PC-3 (cell line): Measurements from ENCODE around the gene AHCYL2. TPM values are rescaled to one million over a fixed set of nuclear protein-coding genes. Genes with fewer than 3 reads are reported as not detected.

Experiments used
- ATAC-seq: fragments of 200-7000 bp; cut with Tn5 transposase; 2 replicates; pipeline ENCODE4 v1.9.1; 2020; ENCODE audit warnings: mild to moderate bottlenecking, moderate library complexity
- BruUV-seq: library from RNA; stranded (reverse); fragments of 400-500 nt; replicated peaks from 2 replicates; lab custom pipeline; 2021; lab: Mats Ljungman, UMichigan
- CTCF ChIA-PET: fragments of 300-600 bp; sonication (Branson Sonifier 250); formaldehyde crosslinking; loops from one replicate; lab custom pipeline; 2022; ENCODE audit warnings: antibody characterized with exemption; lab: Charles Lee
- POLR2A ChIA-PET: fragments of 300-600 bp; sonication (Branson Sonifier 250); formaldehyde crosslinking; loops from one replicate; lab custom pipeline; 2022; ENCODE audit warnings: antibody characterized with exemption; ENCODE audit not compliant: unreplicated experiment; lab: Charles Lee
- DNase-seq: peaks from one replicate; pipeline ENCODE4 v3.0.0-alpha.2; 2015
- H2AFZ ChIP-seq: fragments of 300-600 bp; sonication (generic); 2 replicates; pipeline ENCODE4 v1.6.0; 2016; ENCODE audit warnings: antibody characterized with exemption, low read length
- H3F3A ChIP-seq: fragments of 300-600 bp; sonication (generic); one replicate; pipeline ENCODE4 v1.6.0; 2017; ENCODE audit warnings: antibody characterized with exemption, low read length, control low read depth, mild to moderate bottlenecking; ENCODE audit not compliant: unreplicated experiment
- H3K27ac ChIP-seq: fragments of 300-600 bp; sonication (generic); 2 replicates; pipeline ENCODE4 v1.5.1; 2016; ENCODE audit warnings: mild to moderate bottlenecking, low read length
- H3K27me3 ChIP-seq: fragments of 300-600 bp; sonication (generic); 2 replicates; pipeline ENCODE4 v1.6.1; 2016; ENCODE audit warnings: low read length, mixed read lengths
- H3K36me3 ChIP-seq: fragments of 300-600 bp; sonication (generic); 2 replicates; pipeline ENCODE4 v1.6.1; 2016; ENCODE audit warnings: low read depth, mixed run types, low read length, mixed read lengths
- H3K4me1 ChIP-seq: fragments of 300-600 bp; sonication (generic); 2 replicates; pipeline ENCODE4 v1.5.1; 2016; ENCODE audit warnings: low read length; ENCODE audit not compliant: insufficient read depth
- H3K4me2 ChIP-seq: fragments of 300-600 bp; sonication (generic); 2 replicates; pipeline ENCODE4 v1.6.0; 2016; ENCODE audit warnings: low read length
- H3K4me3 ChIP-seq: fragments of 300-600 bp; sonication (generic); 2 replicates; pipeline ENCODE4 v1.5.1; 2016; ENCODE audit warnings: mild to moderate bottlenecking, low read length, mixed read lengths
- H3K79me2 ChIP-seq: fragments of 300-600 bp; sonication (generic); 2 replicates; pipeline ENCODE4 v1.6.1; 2017; ENCODE audit warnings: low read length, mixed read lengths
- H3K9ac ChIP-seq: fragments of 300-600 bp; sonication (generic); 2 replicates; pipeline ENCODE4 v1.6.0; 2016; ENCODE audit warnings: mild to moderate bottlenecking, low read length
- H3K9me2 ChIP-seq: fragments of 300-600 bp; sonication (generic); replicated peaks from 2 replicates; pipeline ENCODE4 v1.6.1; 2016; ENCODE audit warnings: mixed run types, low read length, mixed read lengths
- H3K9me3 ChIP-seq: fragments of 300-600 bp; sonication (generic); 2 replicates; pipeline ENCODE4 v1.6.1; 2016; ENCODE audit warnings: low read length, mixed read lengths
- H4K20me1 ChIP-seq: fragments of 300-600 bp; sonication (generic); 2 replicates; pipeline ENCODE4 v1.6.1; 2016; ENCODE audit warnings: low read length, mixed read lengths
- EZH2 ChIP-seq: fragments of 300-600 bp; sonication (generic); IDR thresholded peaks from one replicate; pipeline ENCODE4 v1.6.1; 2017; ENCODE audit warnings: antibody characterized with exemption, mild to moderate bottlenecking, low read length; ENCODE audit not compliant: unreplicated experiment
- EZH2phosphoT487 ChIP-seq: fragments of 300-600 bp; sonication (generic); IDR thresholded peaks from 2 replicates; pipeline ENCODE4 v1.6.1; 2018; ENCODE audit warnings: mild to moderate bottlenecking, antibody characterized with exemption, low read length, borderline replicate concordance
- intact Hi-C: fragments of 100-400 bp; cut with micrococcal nuclease; formaldehyde crosslinking; loops from 2 replicates; pipeline ENCODE4 v1.9.0; 2023
- total RNA-seq: library from RNA; depleted of rRNA; stranded (reverse); fragments of >200 nt; gene quantifications from 2 replicates; pipeline ENCODE4 v1.2.3, GENCODE V29; 2014
- TF ChIP-seq, protein P1 (sequence below): fragments of 300-600 bp; sonication (generic); conservative IDR thresholded peaks from 2 replicates; pipeline ENCODE4 v1.5.1; 2017; ENCODE audit warnings: antibody characterized with exemption, low read depth, mild to moderate bottlenecking, low read length

Gene AHCYL2
- total RNA-seq, 1 experiment from 2014 or later, result 9.2 TPM

DNA sequence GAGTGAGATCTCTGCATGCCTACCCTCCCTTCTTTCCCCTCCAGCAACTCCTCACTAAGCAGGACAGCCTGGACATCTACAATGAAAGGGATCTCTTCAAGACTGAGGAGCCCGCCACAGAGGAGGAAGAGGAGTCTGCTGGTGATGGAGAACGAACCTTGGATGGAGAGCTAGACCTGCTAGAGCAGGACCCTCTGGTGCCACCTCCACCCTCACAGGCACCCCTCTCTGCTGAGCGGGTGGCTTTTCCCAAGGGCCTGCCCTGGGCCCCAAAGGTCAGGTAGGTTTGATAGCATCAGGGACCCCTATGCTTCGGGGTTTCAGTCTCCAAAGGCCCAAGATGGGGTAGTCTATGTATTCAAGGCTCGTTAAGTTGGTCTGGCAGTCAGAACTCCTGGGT, 233.3 kb downstream of the AHCYL2 start:
- POLR2A ChIA-PET, result no interaction called here
- H3K9me3 ChIP-seq, result no peaks in the 10 kb centered on the region
- H4K20me1 ChIP-seq, result no peaks in the 10 kb centered on the region
- CTCF ChIA-PET, result no interaction called here
- peaks cover 42% of the 10 kb centered on the region for H3K36me3 ChIP-seq
- intact Hi-C loops, result no loop called here
- no peaks in the 10 kb centered on the region for H3K9me2 ChIP-seq
- DNase-seq (no peak), ATAC-seq (no peak)
- H3K4me1 ChIP-seq, result peaks cover 19% of the 10 kb centered on the region
- no peak overlapping the region for H3K4me3 ChIP-seq
- no peaks in the 10 kb centered on the region for H3K79me2 ChIP-seq
- TF ChIP-seq EZH2phosphoT487, result no peak
- TF ChIP-seq EZH2, result no peak
- TF ChIP-seq, protein P1, sequence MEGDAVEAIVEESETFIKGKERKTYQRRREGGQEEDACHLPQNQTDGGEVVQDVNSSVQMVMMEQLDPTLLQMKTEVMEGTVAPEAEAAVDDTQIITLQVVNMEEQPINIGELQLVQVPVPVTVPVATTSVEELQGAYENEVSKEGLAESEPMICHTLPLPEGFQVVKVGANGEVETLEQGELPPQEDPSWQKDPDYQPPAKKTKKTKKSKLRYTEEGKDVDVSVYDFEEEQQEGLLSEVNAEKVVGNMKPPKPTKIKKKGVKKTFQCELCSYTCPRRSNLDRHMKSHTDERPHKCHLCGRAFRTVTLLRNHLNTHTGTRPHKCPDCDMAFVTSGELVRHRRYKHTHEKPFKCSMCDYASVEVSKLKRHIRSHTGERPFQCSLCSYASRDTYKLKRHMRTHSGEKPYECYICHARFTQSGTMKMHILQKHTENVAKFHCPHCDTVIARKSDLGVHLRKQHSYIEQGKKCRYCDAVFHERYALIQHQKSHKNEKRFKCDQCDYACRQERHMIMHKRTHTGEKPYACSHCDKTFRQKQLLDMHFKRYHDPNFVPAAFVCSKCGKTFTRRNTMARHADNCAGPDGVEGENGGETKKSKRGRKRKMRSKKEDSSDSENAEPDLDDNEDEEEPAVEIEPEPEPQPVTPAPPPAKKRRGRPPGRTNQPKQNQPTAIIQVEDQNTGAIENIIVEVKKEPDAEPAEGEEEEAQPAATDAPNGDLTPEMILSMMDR, result no peak
- no peak overlapping the region for H3K4me2 ChIP-seq
- H2AFZ ChIP-seq, result no peak overlapping the region
- no peaks in the 10 kb centered on the region for H3K27me3 ChIP-seq
- no peak overlapping the region for H3K27ac ChIP-seq
- no peak overlapping the region for H3K9ac ChIP-seq
- BruUV-seq, result no TSS peak
- H3F3A ChIP-seq, result no peaks in the 10 kb centered on the region

DNA sequence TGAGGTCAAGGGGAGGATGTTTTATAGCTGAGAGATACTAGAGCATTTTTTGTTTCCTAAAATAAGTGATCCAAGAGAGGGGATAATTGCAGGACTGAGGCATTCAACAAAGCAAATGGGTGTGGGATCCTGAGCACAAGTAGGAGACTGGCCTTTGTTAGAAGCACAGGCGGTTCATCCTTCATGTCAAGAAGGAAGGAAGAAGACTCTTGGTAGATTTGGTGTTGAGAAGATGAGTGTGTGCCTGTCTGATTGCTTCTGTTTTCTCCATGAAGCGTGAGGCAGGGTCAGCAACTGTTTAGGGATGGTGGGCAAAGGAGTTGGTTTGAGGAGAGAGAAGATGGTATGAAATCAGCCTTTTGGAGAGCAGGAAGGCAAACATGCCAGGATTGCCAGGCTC, 237.0 kb downstream of the AHCYL2 start:
- H3K4me2 ChIP-seq, result no peak overlapping the region
- H4K20me1 ChIP-seq, result no peaks in the 10 kb centered on the region
- H3K27ac ChIP-seq, result no peak overlapping the region
- H3K4me1 ChIP-seq, result no peaks in the 10 kb centered on the region
- H3K9me2 ChIP-seq, result no peaks in the 10 kb centered on the region
- no peak for DNase-seq
- intact Hi-C loops, result no loop called here
- H3K9me3 ChIP-seq, result no peaks in the 10 kb centered on the region
- H3K79me2 ChIP-seq, result no peaks in the 10 kb centered on the region
- H3K36me3 ChIP-seq, result peaks cover 30% of the 10 kb centered on the region
- CTCF ChIA-PET, result no interaction called here
- no peak overlapping the region for H3K4me3 ChIP-seq
- H2AFZ ChIP-seq, result no peak overlapping the region
- POLR2A ChIA-PET, result interaction anchor here (0.7 kb wide), 1 partner anchor 673 kb away, joined by 3 read pairs; no protein-coding TSS in a partner anchor
- no peaks in the 10 kb centered on the region for H3K27me3 ChIP-seq
- no TSS peak for BruUV-seq
- no peak overlapping the region for H3K9ac ChIP-seq
- no peak for TF ChIP-seq EZH2phosphoT487
- TF ChIP-seq, protein P1, result no peak
- TF ChIP-seq EZH2, result no peak
- ATAC-seq, result no peak
- no peaks in the 10 kb centered on the region for H3F3A ChIP-seq

DNA sequence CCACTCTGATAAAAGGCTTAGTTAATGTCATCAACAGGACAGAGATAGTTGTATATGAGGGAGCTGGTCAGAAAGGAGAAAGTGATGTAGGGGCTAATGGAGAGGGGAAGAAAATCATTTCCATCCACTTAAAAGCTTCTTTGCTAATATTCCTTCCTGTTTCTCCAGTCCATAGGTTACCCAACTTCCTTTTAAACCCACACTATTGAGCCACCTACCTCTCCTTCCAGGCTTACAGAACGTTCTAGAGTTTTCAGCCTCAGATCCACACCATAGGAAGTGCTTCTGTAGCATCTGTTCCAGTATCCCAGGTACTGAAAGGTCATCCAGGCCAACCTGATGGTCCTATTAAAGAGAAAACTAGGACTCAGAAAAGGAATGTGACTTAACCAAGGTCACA, 237.6 kb downstream of the AHCYL2 start:
- ATAC-seq, result no peak
- TF ChIP-seq EZH2phosphoT487, result no peak
- TF ChIP-seq, protein P1, result no peak
- no peak for TF ChIP-seq EZH2
- H3K27me3 ChIP-seq, result no peaks in the 10 kb centered on the region
- no peaks in the 10 kb centered on the region for H3F3A ChIP-seq
- H3K9me2 ChIP-seq, result no peaks in the 10 kb centered on the region
- no peaks in the 10 kb centered on the region for H3K4me1 ChIP-seq
- no peak overlapping the region for H3K27ac ChIP-seq
- H3K36me3 ChIP-seq, result peaks cover 28% of the 10 kb centered on the region
- DNase-seq, result no peak
- POLR2A ChIA-PET, result interaction anchor here (0.6 kb wide), 1 partner anchor 95 kb away, joined by 4 read pairs; no protein-coding TSS in a partner anchor
- H3K9ac ChIP-seq, result no peak overlapping the region
- intact Hi-C loops, result no loop called here
- CTCF ChIA-PET, result no interaction called here
- H3K9me3 ChIP-seq, result no peaks in the 10 kb centered on the region
- H4K20me1 ChIP-seq, result no peaks in the 10 kb centered on the region
- H3K4me2 ChIP-seq, result no peak overlapping the region
- no peak overlapping the region for H2AFZ ChIP-seq
- no TSS peak for BruUV-seq
- no peaks in the 10 kb centered on the region for H3K79me2 ChIP-seq
- H3K4me3 ChIP-seq, result no peak overlapping the region
